MM.1S (cell line): ENCODE results near the gene TMEM176A.

ENCODE experiments used
- DNase-seq: peaks from one replicate; pipeline ENCODE4 v3.0.0-alpha.2; 2015
- H2AFZ ChIP-seq: fragments of 300-600 bp; sonication (generic); 2 replicates; pipeline ENCODE4 v1.6.0; 2016; ENCODE audit warnings: antibody characterized with exemption, low read length
- H3F3A ChIP-seq: fragments of 300-600 bp; sonication (generic); 2 replicates; pipeline ENCODE4 v1.6.1; 2016; ENCODE audit warnings: mild to moderate bottlenecking, antibody characterized with exemption, low read length, moderate library complexity, mixed read lengths; ENCODE audit not compliant: insufficient read depth
- H3K27ac ChIP-seq: fragments of 300-600 bp; sonication (generic); 2 replicates; pipeline ENCODE4 v1.5.1; 2016; ENCODE audit warnings: mild to moderate bottlenecking, low read length
- H3K27me3 ChIP-seq: fragments of 300-600 bp; sonication (generic); replicated peaks from 2 replicates; pipeline ENCODE4 v1.6.0; 2016; ENCODE audit warnings: low read length; ENCODE audit not compliant: insufficient read depth
- H3K36me3 ChIP-seq: fragments of 300-600 bp; sonication (generic); replicated peaks from 2 replicates; pipeline ENCODE4 v1.6.1; 2016; ENCODE audit warnings: mild to moderate bottlenecking, low read length, mixed read lengths; ENCODE audit not compliant: insufficient read depth
- H3K4me1 ChIP-seq: fragments of 300-600 bp; sonication (generic); 2 replicates; pipeline ENCODE4 v1.6.1; 2016; ENCODE audit warnings: low read length, mixed read lengths
- H3K4me2 ChIP-seq: fragments of 300-600 bp; sonication (generic); 2 replicates; pipeline ENCODE4 v1.6.0; 2016; ENCODE audit warnings: low read depth, low read length
- H3K4me3 ChIP-seq: fragments of 300-600 bp; sonication (generic); 2 replicates; pipeline ENCODE4 v1.5.1; 2016; ENCODE audit warnings: low read length, mixed read lengths
- H3K79me2 ChIP-seq: fragments of 300-600 bp; sonication (generic); 2 replicates; pipeline ENCODE4 v1.6.1; 2016; ENCODE audit warnings: mixed run types, low read length, mixed read lengths
- H3K9ac ChIP-seq: fragments of 300-600 bp; sonication (generic); 2 replicates; pipeline ENCODE4 v1.6.1; 2016; ENCODE audit warnings: low read length, mixed read lengths
- H3K9me2 ChIP-seq: fragments of 300-600 bp; sonication (generic); replicated peaks from 2 replicates; pipeline ENCODE4 v1.6.1; 2016; ENCODE audit warnings: mild to moderate bottlenecking, low read length, mixed read lengths; ENCODE audit not compliant: insufficient read depth
- H3K9me3 ChIP-seq: fragments of 300-600 bp; sonication (generic); replicated peaks from 2 replicates; pipeline ENCODE4 v1.6.1; 2016; ENCODE audit warnings: mild to moderate bottlenecking, low read length, mixed read lengths; ENCODE audit not compliant: insufficient read depth
- H4K20me1 ChIP-seq: fragments of 300-600 bp; sonication (generic); 2 replicates; pipeline ENCODE4 v1.6.1; 2016; ENCODE audit warnings: mild to moderate bottlenecking, low read length, moderate library complexity, mixed read lengths; ENCODE audit not compliant: insufficient read depth
- EZH2 ChIP-seq: fragments of 300-600 bp; sonication (generic); optimal IDR thresholded peaks from 2 replicates; pipeline ENCODE3; 2017; ENCODE audit warnings: low read depth, mild to moderate bottlenecking, antibody characterized with exemption, low read length, mixed read lengths
- EZH2phosphoT487 ChIP-seq: fragments of 300-600 bp; sonication (generic); IDR thresholded peaks from 2 replicates; pipeline ENCODE4 v1.6.1; 2018; ENCODE audit warnings: antibody characterized with exemption, low read length
- TF ChIP-seq, protein P1 (sequence below): fragments of 300-600 bp; sonication (generic); IDR thresholded peaks from 2 replicates; pipeline ENCODE4 v1.5.1; 2016; ENCODE audit warnings: antibody characterized with exemption, low read length, mixed read lengths

TMEM176A gene

DNA sequence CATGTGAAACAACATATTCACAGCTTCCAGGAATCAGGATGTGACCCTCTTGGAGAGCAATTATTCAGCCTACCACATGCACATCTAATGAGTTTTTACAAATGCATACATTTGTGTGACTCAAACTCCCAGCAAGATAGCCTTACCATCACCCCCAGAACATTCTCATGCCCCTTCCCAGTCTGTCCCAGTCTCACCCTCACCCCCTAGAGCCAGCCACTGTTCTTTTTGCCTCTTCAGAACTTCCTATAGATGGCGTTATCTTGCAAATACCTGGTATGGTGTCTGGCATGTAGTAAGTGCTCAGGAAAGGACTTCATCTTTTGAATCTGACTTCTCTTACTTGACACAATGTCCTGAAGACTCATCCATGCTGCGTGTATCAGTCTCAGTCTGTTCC lies 27.8 kb downstream of the TMEM176A start:
- no peak for TF ChIP-seq EZH2
- no peak for TF ChIP-seq EZH2phosphoT487
- TF ChIP-seq, protein P1, sequence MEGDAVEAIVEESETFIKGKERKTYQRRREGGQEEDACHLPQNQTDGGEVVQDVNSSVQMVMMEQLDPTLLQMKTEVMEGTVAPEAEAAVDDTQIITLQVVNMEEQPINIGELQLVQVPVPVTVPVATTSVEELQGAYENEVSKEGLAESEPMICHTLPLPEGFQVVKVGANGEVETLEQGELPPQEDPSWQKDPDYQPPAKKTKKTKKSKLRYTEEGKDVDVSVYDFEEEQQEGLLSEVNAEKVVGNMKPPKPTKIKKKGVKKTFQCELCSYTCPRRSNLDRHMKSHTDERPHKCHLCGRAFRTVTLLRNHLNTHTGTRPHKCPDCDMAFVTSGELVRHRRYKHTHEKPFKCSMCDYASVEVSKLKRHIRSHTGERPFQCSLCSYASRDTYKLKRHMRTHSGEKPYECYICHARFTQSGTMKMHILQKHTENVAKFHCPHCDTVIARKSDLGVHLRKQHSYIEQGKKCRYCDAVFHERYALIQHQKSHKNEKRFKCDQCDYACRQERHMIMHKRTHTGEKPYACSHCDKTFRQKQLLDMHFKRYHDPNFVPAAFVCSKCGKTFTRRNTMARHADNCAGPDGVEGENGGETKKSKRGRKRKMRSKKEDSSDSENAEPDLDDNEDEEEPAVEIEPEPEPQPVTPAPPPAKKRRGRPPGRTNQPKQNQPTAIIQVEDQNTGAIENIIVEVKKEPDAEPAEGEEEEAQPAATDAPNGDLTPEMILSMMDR = no peak
- H3K4me3 ChIP-seq = no peak overlapping the region
- no peak for DNase-seq
- no peaks in the 10 kb centered on the region for H3K36me3 ChIP-seq
- no peaks in the 10 kb centered on the region for H3K27me3 ChIP-seq
- no peaks in the 10 kb centered on the region for H3K9me2 ChIP-seq
- H3K79me2 ChIP-seq = no peaks in the 10 kb centered on the region
- no peaks in the 10 kb centered on the region for H3K9me3 ChIP-seq
- no peaks in the 10 kb centered on the region for H4K20me1 ChIP-seq
- no peaks in the 10 kb centered on the region for H3K4me1 ChIP-seq
- H2AFZ ChIP-seq = no peak overlapping the region
- H3F3A ChIP-seq = no peaks in the 10 kb centered on the region
- no peak overlapping the region for H3K27ac ChIP-seq
- no peak overlapping the region for H3K9ac ChIP-seq
- H3K4me2 ChIP-seq = no peak overlapping the region

DNA sequence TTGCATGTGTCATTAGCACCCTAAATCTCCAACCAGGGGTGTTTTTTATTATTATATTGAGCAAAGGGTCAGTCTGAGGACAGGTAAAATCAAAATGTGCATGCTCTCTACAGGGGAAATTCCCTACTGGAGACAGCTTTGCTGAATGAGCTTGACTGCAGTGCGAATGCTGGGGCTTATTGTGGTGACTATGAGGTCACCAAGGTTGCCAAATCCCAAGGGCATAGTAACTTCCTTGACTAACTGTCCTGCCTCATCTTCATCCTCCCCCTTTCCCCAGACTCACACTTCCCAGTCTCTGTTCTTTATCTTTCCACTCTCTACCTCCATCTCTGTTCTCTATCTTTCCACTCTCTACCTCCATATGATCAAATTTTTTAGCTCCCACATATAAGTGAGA lies 28.9 kb downstream of the TMEM176A start:
- no peak for DNase-seq
- Histone ChIP-seq H3K27ac (no peak overlapping the region), H3K27me3 (no peaks in the 10 kb centered on the region), H3K9me2 (no peaks in the 10 kb centered on the region), H3K9me3 (no peaks in the 10 kb centered on the region), H3K79me2 (no peaks in the 10 kb centered on the region), H3K4me1 (no peaks in the 10 kb centered on the region), H2AFZ (no peak overlapping the region), H3K4me2 (no peak overlapping the region), H3K9ac (no peak overlapping the region), H3F3A (no peaks in the 10 kb centered on the region), H4K20me1 (no peaks in the 10 kb centered on the region), H3K4me3 (no peak overlapping the region), H3K36me3 (no peaks in the 10 kb centered on the region)
- TF ChIP-seq EZH2 (no peak), EZH2phosphoT487 (no peak)
- TF ChIP-seq, protein P1 = no peak

DNA sequence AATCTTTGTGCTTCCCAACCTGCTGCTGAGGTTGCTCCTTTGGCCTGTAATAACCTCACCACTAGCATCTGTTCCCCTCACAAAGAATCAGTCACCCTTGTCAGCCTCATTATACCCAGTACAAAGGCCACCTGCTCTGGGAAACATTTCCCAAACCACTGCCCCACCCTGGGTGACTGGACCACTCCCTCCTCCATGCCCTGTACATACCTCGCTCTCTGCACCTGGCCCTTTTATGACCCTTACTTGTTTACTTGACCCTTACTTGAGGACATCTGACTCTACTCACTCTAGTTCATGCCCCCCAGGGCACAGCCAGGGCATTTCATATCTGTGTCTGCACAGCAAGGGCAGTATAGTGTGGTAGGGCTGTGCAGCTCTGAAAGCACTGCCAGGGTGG lies 30.4 kb downstream of the TMEM176A start:
- Histone ChIP-seq H3F3A (no peaks in the 10 kb centered on the region), H3K9me3 (no peaks in the 10 kb centered on the region), H3K79me2 (no peaks in the 10 kb centered on the region), H3K4me3 (no peak overlapping the region), H4K20me1 (no peaks in the 10 kb centered on the region), H3K9ac (no peak overlapping the region), H3K27me3 (no peaks in the 10 kb centered on the region), H3K9me2 (no peaks in the 10 kb centered on the region), H3K27ac (no peak overlapping the region), H3K4me1 (no peaks in the 10 kb centered on the region), H3K36me3 (no peaks in the 10 kb centered on the region), H3K4me2 (no peak overlapping the region), H2AFZ (no peak overlapping the region)
- DNase-seq = no peak
- TF ChIP-seq EZH2phosphoT487 (no peak), EZH2 (no peak)
- TF ChIP-seq, protein P1 = no peak
